K562 (cell line): ENCODE measurements around the gene TTLL10. TPM values are rescaled to one million over a fixed set of nuclear protein-coding genes. Genes with fewer than 3 reads are reported as not detected.

Experiments
- ATAC-seq: fragments of 200-7000 bp; cut with Tn5 transposase; 3 replicates; pipeline ENCODE4 v1.9.1; 2020; ENCODE audit warnings: moderate library complexity
- BruUV-seq: library from RNA; stranded (reverse); fragments of 400-500 nt; replicated peaks from 2 replicates; lab custom pipeline; 2021; lab: Mats Ljungman, UMichigan
- CTCF ChIA-PET: fragments of 300-600 bp; formaldehyde crosslinking; extraction: SDS; loops from one replicate; lab custom pipeline; 2021; ENCODE audit warnings: low intra/inter-chr PET ratio; lab: Yijun Ruan, JAX
- POLR2A ChIA-PET: fragments of 300-600, 350-650 bp; sonication (Branson Sonifier 250); formaldehyde crosslinking; extraction: SDS; loops from one replicate; lab custom pipeline; 2021; ENCODE audit warnings: antibody characterized with exemption, inconsistent platforms; lab: Yijun Ruan, JAX
- DNase-seq, 4 experiments: peaks; one replicate each; pipeline versions ENCODE4 v3.0.0 to v3.0.0-alpha.2; 2011 to 2018; ENCODE audit warnings: low spot score in 3 of 4, mixed read lengths in 3 of 4; ENCODE audit errors: extremely low read depth in 1 of 4
- FAIRE-seq: peaks from 2 replicates; lab custom pipeline; 2011; peaks lifted over from hg19 to GRCh38; lab: Jason Lieb, UNC
- H2AFZ ChIP-seq: 2 replicates; pipeline ENCODE4 v1.6.0; 2011; ENCODE audit warnings: low read depth, low read length, control low read depth, inconsistent platforms
- H3K27ac ChIP-seq: fragments of 200-600 bp; 3 replicates; pipeline ENCODE4 v1.8.0; 2011; ENCODE audit warnings: low read depth, mild to moderate bottlenecking, control low read depth, inconsistent platforms, low read length, moderate library complexity, mixed read lengths; ENCODE audit errors: extremely low read depth
- H3K27me3 ChIP-seq, 2 experiments: fragments of 300-600 bp in 1 of 2; 2 replicates in 1 of 2; 3 replicates in 1 of 2; pipeline versions ENCODE4 v1.6.0 to v1.8.0; 2011; ENCODE audit warnings: inconsistent platforms in 2 of 2, low read length in 2 of 2, mild to moderate bottlenecking in 1 of 2, mixed read lengths in 1 of 2, moderate library complexity in 1 of 2; ENCODE audit not compliant: control insufficient read depth in 2 of 2, insufficient read depth in 2 of 2
- H3K36me3 ChIP-seq: fragments of 300-600 bp; 3 replicates; pipeline ENCODE4 v1.8.0; 2011; ENCODE audit warnings: mild to moderate bottlenecking, low read length, inconsistent platforms; ENCODE audit not compliant: control insufficient read depth, insufficient read depth
- H3K4me1 ChIP-seq, 2 experiments: fragments of 200-600 bp in 1 of 2; replicated peaks in 1 of 2; 2 replicates in 1 of 2; 3 replicates in 1 of 2; pipeline versions ENCODE4 v1.5.1 to v1.8.0; 2011; ENCODE audit warnings: inconsistent platforms in 2 of 2, low read length in 2 of 2, mild to moderate bottlenecking in 1 of 2, mixed read lengths in 1 of 2, moderate library complexity in 1 of 2; ENCODE audit not compliant: control insufficient read depth in 2 of 2, insufficient read depth in 2 of 2
- H3K4me2 ChIP-seq: 2 replicates; pipeline ENCODE4 v1.6.1; 2011; ENCODE audit warnings: low read length, control low read depth, inconsistent platforms, mixed read lengths; ENCODE audit not compliant: insufficient read depth
- H3K4me3 ChIP-seq: fragments of 200-600 bp; sonication (generic), shearing (Covaris generic); 2 replicates; pipeline ENCODE4 v1.5.1; 2016; ENCODE audit warnings: control low read depth, inconsistent platforms
- H3K79me2 ChIP-seq: fragments of 200-600 bp; 3 replicates; pipeline ENCODE4 v1.8.0; 2011; ENCODE audit warnings: low read length, inconsistent platforms; ENCODE audit not compliant: control insufficient read depth, insufficient read depth
- H3K9ac ChIP-seq, 2 experiments: 2 replicates each; pipeline versions ENCODE4 v1.6.0 to v1.6.1; 2011; ENCODE audit warnings: low read depth in 2 of 2, low read length in 2 of 2, control low read depth in 1 of 2, inconsistent platforms in 1 of 2, mild to moderate bottlenecking in 1 of 2, mixed read lengths in 1 of 2; ENCODE audit not compliant: insufficient read depth in 1 of 2
- H3K9me1 ChIP-seq: one replicate; pipeline ENCODE4 v1.6.0; 2011; ENCODE audit warnings: inconsistent platforms, mild to moderate bottlenecking, low read length, moderate library complexity; ENCODE audit not compliant: control insufficient read depth, insufficient read depth
- H3K9me3 ChIP-seq: replicated peaks from 2 replicates; pipeline ENCODE4 v1.5.1; 2011; ENCODE audit warnings: low read depth, low read length, inconsistent platforms; ENCODE audit not compliant: control insufficient read depth, insufficient read depth
- H4K20me1 ChIP-seq: replicated peaks from 2 replicates; pipeline ENCODE4 v1.6.1; 2011; ENCODE audit warnings: low read length, inconsistent platforms, mixed read lengths; ENCODE audit not compliant: control insufficient read depth, insufficient read depth
- CBFA2T3 ChIP-seq: fragments of 450-650 bp; IDR thresholded peaks from 2 replicates; pipeline ENCODE4 v1.6.1; 2017
- MGA ChIP-seq: fragments of 450-650 bp; IDR thresholded peaks from 2 replicates; pipeline ENCODE4 v1.6.1; 2016; ENCODE audit warnings: mild to moderate bottlenecking, moderate library complexity
- PTRF ChIP-seq: fragments of 450-650 bp; IDR thresholded peaks from 2 replicates; pipeline ENCODE4 v1.6.1; 2016; ENCODE audit warnings: mild to moderate bottlenecking, missing genetic modification characterization, missing compliant biosample characterization
- PYGO2 ChIP-seq: fragments of 450-650 bp; IDR thresholded peaks from 2 replicates; pipeline ENCODE4 v1.6.1; 2016; ENCODE audit warnings: mild to moderate bottlenecking, missing genetic modification characterization, moderate library complexity, missing compliant biosample characterization
- ZNF280B ChIP-seq: fragments of 250-450 bp; sonication (Bioruptor Pico); IDR thresholded peaks from 2 replicates; pipeline ENCODE4 v1.5.1; 2021; ENCODE audit warnings: mild to moderate bottlenecking
- ZNF740 ChIP-seq, 3 experiments: fragments of 200-800 bp in 1 of 3; sonication (Bioruptor generic) in 1 of 3; sonication (generic) in 1 of 3; formaldehyde crosslinking in 1 of 3; IDR thresholded peaks; 2 replicates each; pipeline versions ENCODE4 v1.6.1 to v1.8.0; 2016 to 2022; ENCODE audit warnings: mild to moderate bottlenecking in 2 of 3, missing compliant biosample characterization in 2 of 3, missing genetic modification characterization in 2 of 3, missing genetic modification reagents in 1 of 3
- WGBS: fragments of 100-300 bp; shearing (Covaris generic); methylation state at CpG from one replicate; pipeline ENCODE4 v1.1.6; 2016; ENCODE audit warnings: low coverage, mixed read lengths; ENCODE audit not compliant: insufficient coverage; ENCODE audit errors: missing lambda C conversion rate; 5-methylcytosine and 5-hydroxymethylcytosine counted together
- in situ Hi-C: fragments of 300-500 bp; cut with MboI; formaldehyde crosslinking; loops from 4 replicates; pipeline ENCODE4 v1.15.0; 2018; ENCODE audit warnings: inconsistent platforms, mixed read lengths
- intact Hi-C: fragments of 100-400 bp; cut with micrococcal nuclease; formaldehyde crosslinking; loops from 2 replicates; pipeline ENCODE4 v1.14.2; 2022
- polyA plus RNA-seq, 8 experiments: library from polyadenylated mRNA; depleted of rRNA in 4 of 8; stranded (reverse) in 5 of 8; unstranded in 3 of 8; fragments of >200 nt; fragmentation: Nextera tagmentation in 2 of 8; fragmentation: Illumina TruSeq in 1 of 8; extraction: Ambion mirVana in 2 of 8; extraction: Trizol in 1 of 8; gene quantifications; 2 replicates each; pipeline versions ENCODE4 v1.2.1 to v1.2.3, GENCODE V29; 2011 to 2014; ENCODE audit warnings: inconsistent platforms in 1 of 8, missing spikeins in 1 of 8
- total RNA-seq, 7 experiments: library from RNA; depleted of rRNA in 6 of 7; stranded (reverse); fragments of >200 nt in 6 of 7; fragmentation: Illumina TruSeq in 2 of 7; extraction: Trizol in 2 of 7; gene quantifications; 2 replicates each; pipeline versions ENCODE4 v1.2.1 to v1.2.3, GENCODE V29; 2011 to 2021; ENCODE audit warnings: low replicate concordance in 1 of 7

Gene TTLL10
- total and polyA plus RNA-seq, 9 of the 15 experiments (the other 6 are each of a cell fraction or from before 2014, with no cell fraction given), result not detected

- DNase-seq (no peak), FAIRE-seq (no peak), ATAC-seq (no peak)
- in situ Hi-C loops, result no loop called here
- Histone ChIP-seq H3K4me1 (peaks cover 10 to 73% of the 10 kb centered on the region in 2 experiments), H3K27me3 (peaks cover 19 to 37% of the 10 kb centered on the region in 2 experiments), H2AFZ (no peak overlapping the region), H3K27ac (no peak overlapping the region), H3K79me2 (no peaks in the 10 kb centered on the region), H4K20me1 (no peaks in the 10 kb centered on the region), H3K4me3 (no peak overlapping the region), H3K9me3 (no peaks in the 10 kb centered on the region), H3K4me2 (no peak overlapping the region), H3K9ac (0 out of 4 replicates have a peak overlapping the region, but pooled peaks of 1 of the 2 experiments have one; percentile 7), H3K9me1 (no peaks in the 10 kb centered on the region), H3K36me3 (no peaks in the 10 kb centered on the region)
- ChIA-PET POLR2A (interaction anchor here (0.5 kb wide), 1 partner anchor 81 kb away, joined by 3 read pairs; no protein-coding TSS in a partner anchor), CTCF (no interaction called here)
- 49% methylated on average over 17 of the region's 21 CpGs for WGBS
- TF ChIP-seq PYGO2 (tag) (no peak), MGA (no peak), PTRF (tag) (no peak), ZNF280B (no peak), ZNF740 (CRISPR knock-in tag; IDR thresholded peaks at IDR 0.05) (peak; percentile 33; the same call in 1 of the 2 replicates), ZNF740 (tag; IDR thresholded peaks at IDR 0.05) (no peak), CBFA2T3 (no peak)
- BruUV-seq, result no TSS peak
- intact Hi-C loops, result no loop called here
Measured at GRCh38 chr1:1181938-1182410, 8.3 kb downstream of the TTLL10 start.
